ENCODE results near the gene IQGAP2. TPM values are rescaled to one million over a fixed set of nuclear protein-coding genes. Genes with fewer than 3 reads are reported as not detected.

The IQGAP2 gene
- total RNA-seq, 1 donor from 2014 or later, result 4.0 TPM

DNA sequence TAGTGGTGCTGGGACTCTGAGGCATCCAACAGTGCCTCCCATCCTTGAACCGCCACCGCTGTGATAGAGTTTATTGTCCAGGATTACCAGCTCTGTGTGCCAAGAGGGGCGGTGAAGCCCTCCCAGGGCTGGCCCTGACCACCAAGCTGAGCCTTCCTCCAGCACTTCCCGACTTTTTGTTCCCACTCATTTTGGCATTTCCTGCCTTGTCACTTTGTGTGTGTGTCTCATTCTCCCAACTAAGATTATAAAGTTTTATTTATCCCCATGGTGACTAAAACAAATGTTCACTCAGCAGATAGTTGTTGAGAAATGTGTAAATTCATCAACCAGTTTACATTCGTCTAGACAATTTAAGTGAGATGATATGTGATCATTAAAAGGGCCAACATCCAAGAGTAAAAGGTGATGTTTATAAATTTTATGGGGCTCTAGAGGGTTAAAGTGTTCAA, 315.3 kb downstream of the IQGAP2 start:
- no peak overlapping the region for H3K4me3 ChIP-seq (ENCODE audit: low read depth, low read length)
- no peak for DNase-seq (ENCODE audit: low read depth)

DNA sequence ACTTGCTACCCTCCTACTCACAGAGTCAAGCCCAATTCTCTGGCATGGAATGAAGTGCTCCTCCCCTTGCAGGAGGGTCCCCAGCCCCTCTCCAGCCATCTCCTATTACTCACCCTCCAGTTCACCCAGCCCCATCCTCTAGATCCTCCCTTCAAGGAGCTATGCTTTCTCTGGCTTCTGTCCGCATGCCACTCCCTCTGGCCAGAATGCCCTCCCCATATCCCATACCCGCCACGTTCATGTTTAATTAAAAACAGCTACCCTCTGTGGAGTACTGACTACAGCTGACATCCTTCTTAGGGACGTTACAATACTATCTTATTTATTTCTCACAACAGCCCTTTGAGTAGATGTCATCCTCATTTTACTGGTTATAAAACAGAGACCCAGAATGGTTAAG, 315.8 kb downstream of the IQGAP2 start:
- no peak overlapping the region for H3K4me3 ChIP-seq (ENCODE audit: low read depth, low read length)

More for the DNA sequence above, 315.3 kb downstream of the IQGAP2 start:
- TF ChIP-seq, protein P1, sequence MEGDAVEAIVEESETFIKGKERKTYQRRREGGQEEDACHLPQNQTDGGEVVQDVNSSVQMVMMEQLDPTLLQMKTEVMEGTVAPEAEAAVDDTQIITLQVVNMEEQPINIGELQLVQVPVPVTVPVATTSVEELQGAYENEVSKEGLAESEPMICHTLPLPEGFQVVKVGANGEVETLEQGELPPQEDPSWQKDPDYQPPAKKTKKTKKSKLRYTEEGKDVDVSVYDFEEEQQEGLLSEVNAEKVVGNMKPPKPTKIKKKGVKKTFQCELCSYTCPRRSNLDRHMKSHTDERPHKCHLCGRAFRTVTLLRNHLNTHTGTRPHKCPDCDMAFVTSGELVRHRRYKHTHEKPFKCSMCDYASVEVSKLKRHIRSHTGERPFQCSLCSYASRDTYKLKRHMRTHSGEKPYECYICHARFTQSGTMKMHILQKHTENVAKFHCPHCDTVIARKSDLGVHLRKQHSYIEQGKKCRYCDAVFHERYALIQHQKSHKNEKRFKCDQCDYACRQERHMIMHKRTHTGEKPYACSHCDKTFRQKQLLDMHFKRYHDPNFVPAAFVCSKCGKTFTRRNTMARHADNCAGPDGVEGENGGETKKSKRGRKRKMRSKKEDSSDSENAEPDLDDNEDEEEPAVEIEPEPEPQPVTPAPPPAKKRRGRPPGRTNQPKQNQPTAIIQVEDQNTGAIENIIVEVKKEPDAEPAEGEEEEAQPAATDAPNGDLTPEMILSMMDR (IDR thresholded peaks at IDR 0.05; ENCODE audit: insufficient read depth, low read length, poor library complexity, severe bottlenecking), result no peak
- Histone ChIP-seq H3K36me3 (ENCODE audit: control insufficient read depth, insufficient read depth, low read length) (no peaks in the 10 kb centered on the region), H3K27me3 (ENCODE audit: control insufficient read depth, insufficient read depth, low read length) (no peaks in the 10 kb centered on the region)

DNA sequence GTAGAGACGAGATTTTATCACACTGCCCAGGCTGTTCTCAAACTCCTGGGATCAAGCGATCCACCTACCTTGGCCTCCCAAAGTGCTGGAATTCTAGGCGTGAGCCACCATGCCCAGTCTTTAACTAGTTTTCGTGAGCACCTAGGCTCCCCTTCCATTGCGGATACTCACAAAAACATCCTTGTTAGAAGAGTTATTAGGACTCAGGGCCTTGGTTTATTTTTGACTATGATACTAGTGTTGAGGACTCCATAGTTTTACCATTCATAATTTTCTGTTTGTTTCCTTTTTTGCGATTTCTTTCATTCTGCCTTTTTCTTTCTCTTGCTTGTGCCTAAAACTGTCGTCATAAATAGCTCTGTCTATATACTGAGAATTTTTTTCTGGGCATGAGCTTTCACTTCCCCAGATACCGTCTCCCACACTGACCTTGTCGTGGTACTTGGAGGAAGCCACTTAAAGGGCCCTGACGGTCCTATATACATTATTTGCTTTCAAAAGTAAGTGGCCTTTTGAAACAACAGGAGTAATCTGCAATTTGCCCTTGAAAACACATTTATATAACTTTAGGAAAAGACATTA, 318.0 kb downstream of the IQGAP2 start:
- TF ChIP-seq, protein P1 (IDR thresholded peaks at IDR 0.05; ENCODE audit: insufficient read depth, low read length, poor library complexity, severe bottlenecking), result no peak
- Histone ChIP-seq H3K4me3 (ENCODE audit: low read depth, low read length) (no peak overlapping the region), H3K36me3 (ENCODE audit: control insufficient read depth, insufficient read depth, low read length) (no peaks in the 10 kb centered on the region), H3K27me3 (ENCODE audit: control insufficient read depth, insufficient read depth, low read length) (no peaks in the 10 kb centered on the region)
- DNase-seq (ENCODE audit: low read depth), result no peak

More for the DNA sequence above, 315.8 kb downstream of the IQGAP2 start:
- DNase-seq (ENCODE audit: low read depth), result no peak
- H3K36me3 ChIP-seq (ENCODE audit: control insufficient read depth, insufficient read depth, low read length), result no peaks in the 10 kb centered on the region
- TF ChIP-seq, protein P1 (IDR thresholded peaks at IDR 0.05; ENCODE audit: insufficient read depth, low read length, poor library complexity, severe bottlenecking), result no peak
- H3K27me3 ChIP-seq (ENCODE audit: control insufficient read depth, insufficient read depth, low read length), result no peaks in the 10 kb centered on the region

DNA sequence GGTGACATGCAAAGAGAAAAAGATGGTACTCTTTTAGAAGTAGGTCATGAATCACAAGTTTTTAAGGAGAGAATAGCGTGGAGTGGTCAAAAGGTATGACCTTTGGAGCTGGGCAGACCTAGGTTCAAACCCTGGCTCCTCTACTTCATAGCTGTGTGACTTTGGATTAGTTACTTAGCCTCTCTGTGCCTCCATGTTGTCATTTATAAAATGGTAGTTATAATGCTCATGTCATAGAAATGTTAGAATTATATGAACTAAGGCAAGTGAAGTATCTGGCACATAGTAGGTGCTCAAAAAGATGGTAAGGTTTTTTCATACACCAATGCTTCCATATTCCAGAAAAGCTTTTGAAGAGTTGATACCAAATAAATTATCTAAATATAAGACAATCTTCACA, 320.2 kb downstream of the IQGAP2 start:
- TF ChIP-seq, protein P1 (IDR thresholded peaks at IDR 0.05; ENCODE audit: insufficient read depth, low read length, poor library complexity, severe bottlenecking), result no peak
- DNase-seq (ENCODE audit: low read depth), result no peak
- Histone ChIP-seq H3K27me3 (ENCODE audit: control insufficient read depth, insufficient read depth, low read length) (no peaks in the 10 kb centered on the region), H3K4me3 (ENCODE audit: low read depth, low read length) (no peak overlapping the region), H3K36me3 (ENCODE audit: control insufficient read depth, insufficient read depth, low read length) (no peaks in the 10 kb centered on the region)

DNA sequence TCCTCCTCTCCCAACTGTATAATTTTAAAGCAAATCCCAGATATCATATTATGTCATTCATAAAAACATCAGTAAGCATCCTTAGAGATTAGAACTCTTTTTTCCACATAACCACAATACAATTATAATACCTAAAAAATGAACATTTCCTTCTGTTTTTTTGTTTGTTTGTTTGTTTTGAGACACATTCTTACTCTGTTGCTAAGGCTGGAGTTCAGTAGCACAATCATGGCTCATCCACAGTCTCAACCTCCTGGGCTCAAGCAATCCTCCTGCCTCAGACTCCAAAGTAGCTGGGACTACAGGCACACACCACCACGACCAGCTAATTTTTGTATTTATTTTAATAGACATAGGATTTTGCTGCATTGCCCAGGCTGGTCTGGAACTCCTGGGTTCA, 320.8 kb downstream of the IQGAP2 start:
- no peaks in the 10 kb centered on the region for H3K27me3 ChIP-seq (ENCODE audit: control insufficient read depth, insufficient read depth, low read length)
- TF ChIP-seq, protein P1 (IDR thresholded peaks at IDR 0.05; ENCODE audit: insufficient read depth, low read length, poor library complexity, severe bottlenecking), result no peak
- no peaks in the 10 kb centered on the region for H3K36me3 ChIP-seq (ENCODE audit: control insufficient read depth, insufficient read depth, low read length)
- H3K4me3 ChIP-seq (ENCODE audit: low read depth, low read length), result no peak overlapping the region
- DNase-seq (ENCODE audit: low read depth), result no peak

DNA sequence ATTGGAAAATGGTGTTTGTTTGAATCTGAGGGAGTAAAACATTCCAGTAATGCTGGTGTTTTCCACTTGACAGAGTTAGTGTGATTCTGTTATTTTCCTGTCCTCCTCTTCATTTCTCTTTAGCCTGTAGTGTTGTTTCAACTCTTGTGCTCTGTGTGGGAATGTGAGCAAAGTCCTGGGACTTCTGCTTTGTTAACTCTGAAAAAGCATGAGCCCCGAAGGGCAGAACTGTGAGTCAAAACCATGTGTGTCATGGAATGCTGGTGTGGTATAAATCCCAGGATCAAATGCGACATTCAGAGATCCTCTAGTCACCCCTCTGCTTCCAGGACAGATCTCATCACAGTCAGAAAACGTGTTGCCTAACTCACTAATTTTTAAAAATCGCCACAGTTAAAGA, 321.8 kb downstream of the IQGAP2 start:
- TF ChIP-seq, protein P1 (IDR thresholded peaks at IDR 0.05; ENCODE audit: insufficient read depth, low read length, poor library complexity, severe bottlenecking), result no peak
- Histone ChIP-seq H3K27me3 (ENCODE audit: control insufficient read depth, insufficient read depth, low read length) (no peaks in the 10 kb centered on the region), H3K36me3 (ENCODE audit: control insufficient read depth, insufficient read depth, low read length) (no peaks in the 10 kb centered on the region), H3K4me3 (ENCODE audit: low read depth, low read length) (no peak overlapping the region)
- DNase-seq (ENCODE audit: low read depth), result peak; percentile 72

All from kidney epithelial cell (primary cell).